Measurements from ENCODE around the gene INTS7.

INTS7 gene

DNA sequence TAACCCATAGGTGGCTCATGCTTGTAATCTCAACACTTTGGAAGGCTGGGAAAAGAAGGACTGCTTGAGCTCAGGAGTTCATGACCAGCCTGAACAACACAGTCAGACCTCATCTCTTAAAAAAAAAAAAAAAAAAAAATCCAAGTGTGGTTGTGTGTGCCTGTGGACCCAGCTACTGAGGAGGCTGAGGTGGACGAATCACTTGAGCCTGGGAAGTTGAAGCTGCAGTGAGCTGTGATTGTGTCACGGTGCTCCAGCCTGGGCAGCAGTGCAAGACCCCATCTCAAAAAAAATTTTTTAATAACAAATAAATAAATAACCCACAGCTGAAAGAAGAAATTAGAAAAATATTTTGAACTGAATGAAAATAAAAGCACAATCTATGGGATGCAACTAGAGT, 13.8 kb downstream of the INTS7 start:
- TF ChIP-seq, protein P1, sequence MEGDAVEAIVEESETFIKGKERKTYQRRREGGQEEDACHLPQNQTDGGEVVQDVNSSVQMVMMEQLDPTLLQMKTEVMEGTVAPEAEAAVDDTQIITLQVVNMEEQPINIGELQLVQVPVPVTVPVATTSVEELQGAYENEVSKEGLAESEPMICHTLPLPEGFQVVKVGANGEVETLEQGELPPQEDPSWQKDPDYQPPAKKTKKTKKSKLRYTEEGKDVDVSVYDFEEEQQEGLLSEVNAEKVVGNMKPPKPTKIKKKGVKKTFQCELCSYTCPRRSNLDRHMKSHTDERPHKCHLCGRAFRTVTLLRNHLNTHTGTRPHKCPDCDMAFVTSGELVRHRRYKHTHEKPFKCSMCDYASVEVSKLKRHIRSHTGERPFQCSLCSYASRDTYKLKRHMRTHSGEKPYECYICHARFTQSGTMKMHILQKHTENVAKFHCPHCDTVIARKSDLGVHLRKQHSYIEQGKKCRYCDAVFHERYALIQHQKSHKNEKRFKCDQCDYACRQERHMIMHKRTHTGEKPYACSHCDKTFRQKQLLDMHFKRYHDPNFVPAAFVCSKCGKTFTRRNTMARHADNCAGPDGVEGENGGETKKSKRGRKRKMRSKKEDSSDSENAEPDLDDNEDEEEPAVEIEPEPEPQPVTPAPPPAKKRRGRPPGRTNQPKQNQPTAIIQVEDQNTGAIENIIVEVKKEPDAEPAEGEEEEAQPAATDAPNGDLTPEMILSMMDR (IDR thresholded peaks at IDR 0.05): no peak
- H3K4me3 ChIP-seq: no peak overlapping the region
- no peak overlapping the region for H3K27ac ChIP-seq
- DNase-seq (ENCODE audit: low spot score): no peak

DNA sequence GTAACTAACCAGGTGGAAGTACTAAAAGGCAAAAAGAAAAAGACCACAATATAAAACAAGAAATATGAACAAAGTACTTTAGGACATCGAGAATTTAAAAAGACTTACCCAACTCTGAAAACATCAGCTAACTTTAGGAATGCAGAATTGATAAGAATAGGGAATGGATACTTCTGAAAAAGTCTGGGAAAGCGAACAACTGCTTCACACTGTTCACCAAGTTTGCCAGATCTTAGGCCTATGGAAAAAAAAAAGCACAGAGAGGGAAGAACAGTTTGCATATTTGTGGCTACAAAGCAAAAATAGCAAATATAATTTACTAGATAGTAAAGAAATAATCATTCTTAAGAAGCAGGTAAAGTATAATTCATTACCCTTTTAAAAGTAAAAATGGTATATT, 14.4 kb downstream of the INTS7 start:
- no peak overlapping the region for H3K27ac ChIP-seq
- no peak overlapping the region for H3K4me3 ChIP-seq
- no peak for DNase-seq (ENCODE audit: low spot score)
- TF ChIP-seq, protein P1 (IDR thresholded peaks at IDR 0.05): no peak

DNA sequence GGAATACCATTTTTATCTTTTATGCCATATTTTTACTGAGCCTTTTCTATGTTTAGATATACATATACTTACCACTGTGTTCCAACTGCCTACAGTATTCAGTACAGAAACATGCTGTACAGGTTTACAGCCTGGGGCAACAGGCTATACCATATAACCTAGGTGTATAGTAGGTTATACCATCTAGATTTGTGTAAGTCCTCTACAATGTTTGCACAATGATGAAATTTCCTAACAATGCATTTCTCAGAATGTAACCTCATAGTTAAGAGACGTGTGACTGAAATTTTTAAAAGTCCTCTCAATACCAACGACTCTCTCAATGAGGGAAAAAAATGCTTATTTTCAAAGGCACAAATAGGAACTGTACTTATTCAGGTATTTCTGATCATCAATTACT, 21.7 kb downstream of the INTS7 start:
- TF ChIP-seq, protein P1 (IDR thresholded peaks at IDR 0.05): no peak
- no peak for DNase-seq (ENCODE audit: low spot score)
- no peak overlapping the region for H3K27ac ChIP-seq
- H3K4me3 ChIP-seq: no peak overlapping the region

GRCh38 chr1:212012034-212012740, 23.2 kb downstream of the INTS7 start:
- TF ChIP-seq, protein P1 (IDR thresholded peaks at IDR 0.05): peak; percentile 89
- Histone ChIP-seq H3K4me3 (no peak overlapping the region), H3K27ac (no peak overlapping the region)
- no peak for DNase-seq (ENCODE audit: low spot score)

DNA sequence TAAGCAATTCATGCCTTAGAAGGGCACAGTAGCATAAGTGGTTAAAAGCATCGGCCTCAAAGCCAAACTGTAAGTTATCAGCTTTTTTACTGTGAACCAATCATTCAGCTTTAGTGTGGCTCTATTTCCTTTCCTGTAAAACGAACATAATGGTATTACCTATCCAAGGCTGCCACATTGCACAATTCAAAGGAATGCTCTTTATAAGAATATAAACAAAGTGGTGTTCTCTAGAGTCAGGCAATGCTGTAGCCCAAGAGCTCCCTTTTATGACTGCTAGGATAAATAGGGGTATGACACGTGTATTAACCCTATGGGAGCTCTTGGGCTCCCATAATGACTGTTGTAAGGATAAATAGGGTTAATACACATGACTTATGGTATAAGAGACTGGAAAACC, 25.4 kb downstream of the INTS7 start:
- Histone ChIP-seq H3K4me3 (no peak overlapping the region), H3K27ac (no peak overlapping the region)
- TF ChIP-seq, protein P1 (IDR thresholded peaks at IDR 0.05): no peak
- DNase-seq (ENCODE audit: low spot score): no peak

GRCh38 chr1:212009561-212009960, 25.8 kb downstream of the INTS7 start:
- H3K4me3 ChIP-seq: no peak overlapping the region
- no peak overlapping the region for H3K27ac ChIP-seq
- TF ChIP-seq, protein P1 (IDR thresholded peaks at IDR 0.05): no peak
- DNase-seq (ENCODE audit: low spot score): no peak

GRCh38 chr1:212007886-212008285, 27.5 kb downstream of the INTS7 start:
- DNase-seq (ENCODE audit: low spot score): no peak
- TF ChIP-seq, protein P1 (IDR thresholded peaks at IDR 0.05): no peak
- Histone ChIP-seq H3K4me3 (no peak overlapping the region), H3K27ac (no peak overlapping the region)

Data from coronary artery (tissue), 2 donors.